ENCODE data around the gene BBS7.

DNA sequence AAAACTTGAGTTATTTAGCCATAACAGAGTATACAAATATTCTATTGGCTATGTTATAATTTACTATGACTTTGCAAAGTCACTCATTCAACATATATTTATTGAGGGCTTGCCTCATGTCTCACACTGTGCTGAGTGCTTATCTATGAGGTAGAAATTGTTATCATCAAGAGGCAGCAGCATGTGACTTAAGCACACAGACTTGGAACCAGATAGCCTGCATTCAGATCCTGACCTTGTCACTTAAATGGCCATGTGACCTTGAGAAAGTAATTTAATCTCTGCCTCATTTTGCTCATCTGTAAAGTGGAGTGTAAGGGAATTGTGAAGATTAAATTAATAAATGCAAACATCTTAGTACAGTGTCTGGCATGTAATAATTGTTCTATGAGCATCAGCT lies 79.3 kb downstream of the BBS7 start:
- TF ChIP-seq, protein P1, sequence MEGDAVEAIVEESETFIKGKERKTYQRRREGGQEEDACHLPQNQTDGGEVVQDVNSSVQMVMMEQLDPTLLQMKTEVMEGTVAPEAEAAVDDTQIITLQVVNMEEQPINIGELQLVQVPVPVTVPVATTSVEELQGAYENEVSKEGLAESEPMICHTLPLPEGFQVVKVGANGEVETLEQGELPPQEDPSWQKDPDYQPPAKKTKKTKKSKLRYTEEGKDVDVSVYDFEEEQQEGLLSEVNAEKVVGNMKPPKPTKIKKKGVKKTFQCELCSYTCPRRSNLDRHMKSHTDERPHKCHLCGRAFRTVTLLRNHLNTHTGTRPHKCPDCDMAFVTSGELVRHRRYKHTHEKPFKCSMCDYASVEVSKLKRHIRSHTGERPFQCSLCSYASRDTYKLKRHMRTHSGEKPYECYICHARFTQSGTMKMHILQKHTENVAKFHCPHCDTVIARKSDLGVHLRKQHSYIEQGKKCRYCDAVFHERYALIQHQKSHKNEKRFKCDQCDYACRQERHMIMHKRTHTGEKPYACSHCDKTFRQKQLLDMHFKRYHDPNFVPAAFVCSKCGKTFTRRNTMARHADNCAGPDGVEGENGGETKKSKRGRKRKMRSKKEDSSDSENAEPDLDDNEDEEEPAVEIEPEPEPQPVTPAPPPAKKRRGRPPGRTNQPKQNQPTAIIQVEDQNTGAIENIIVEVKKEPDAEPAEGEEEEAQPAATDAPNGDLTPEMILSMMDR (IDR thresholded peaks at IDR 0.05), result no peak
- no peak for TF ChIP-seq POLR2A (IDR thresholded peaks at IDR 0.05)
